Left kidney (tissue), 2 donors: Measurements from ENCODE around the gene MYO7B. TPM values are rescaled to one million over a fixed set of nuclear protein-coding genes. Genes with fewer than 3 reads are reported as not detected.
A peak's percentile ranks its signal among the peaks of the same experiment; 100 is the strongest.

Experiments used
- DNase-seq: peaks from one replicate; pipeline ENCODE4 v3.0.0-alpha.2; 2013
- polyA plus RNA-seq: library from polyadenylated mRNA; unstranded; fragments of 120-200 nt; gene quantifications from one replicate; pipeline ENCODE4 v1.2.1, GENCODE V29; 2013; ENCODE audit not compliant: insufficient read length

The MYO7B gene
- polyA plus RNA-seq, 1 donor, result 22.8 TPM

GRCh38 chr2:127586746-127587295 lies 51.3 kb downstream of the MYO7B start:
- DNase-seq, result no peak

- no peak for DNase-seq
Observed at GRCh38 chr2:127588241-127588640, 52.8 kb downstream of the MYO7B start.

- no peak for DNase-seq
Observed at GRCh38 chr2:127589358-127589757, 53.9 kb downstream of the MYO7B start.

- no peak for DNase-seq
Observed at GRCh38 chr2:127589841-127590240, 54.4 kb downstream of the MYO7B start.

- DNase-seq, result no peak
Observed at GRCh38 chr2:127590386-127591190, 55.1 kb downstream of the MYO7B start.

GRCh38 chr2:127591221-127591923 lies 55.9 kb downstream of the MYO7B start:
- DNase-seq, result peak; percentile 56

- no peak for DNase-seq
Observed at GRCh38 chr2:127592761-127593227, 57.3 kb downstream of the MYO7B start.

GRCh38 chr2:127593228-127594115 lies 58.0 kb downstream of the MYO7B start:
- DNase-seq, result no peak

GRCh38 chr2:127594116-127594591 lies 58.7 kb downstream of the MYO7B start:
- no peak for DNase-seq

GRCh38 chr2:127596311-127597045 lies 61.0 kb downstream of the MYO7B start:
- DNase-seq, result no peak

GRCh38 chr2:127597046-127597983 lies 61.8 kb downstream of the MYO7B start:
- DNase-seq, result no peak

- no peak for DNase-seq
Observed at GRCh38 chr2:127597984-127598380, 62.5 kb downstream of the MYO7B start.

- DNase-seq, result no peak
Observed at GRCh38 chr2:127598711-127599110, 63.2 kb downstream of the MYO7B start.

GRCh38 chr2:127599211-127599610 lies 63.7 kb downstream of the MYO7B start:
- no peak for DNase-seq

- DNase-seq, result no peak
Observed at GRCh38 chr2:127604986-127605385, 69.5 kb downstream of the MYO7B start.

GRCh38 chr2:127605691-127606263 lies 70.3 kb downstream of the MYO7B start:
- no peak for DNase-seq

GRCh38 chr2:127606625-127607398 lies 71.3 kb downstream of the MYO7B start:
- DNase-seq, result no peak

GRCh38 chr2:127607399-127607908 lies 72.0 kb downstream of the MYO7B start:
- no peak for DNase-seq
